Cardiac muscle cell (in vitro differentiated cells and primary cell): ENCODE results near the gene KIRREL3. TPM values are rescaled to one million over a fixed set of nuclear protein-coding genes. Genes with fewer than 3 reads are reported as not detected.
A peak's percentile ranks its signal among the peaks of the same experiment; 100 is the strongest.

ENCODE experiments used
- DNase-seq, 2 donors: peaks; one replicate each; pipeline versions ENCODE4 v3.0.0 to v3.0.0-alpha.2; 2010 to 2017; ENCODE audit warnings: low read depth in 1 of 2, low spot score in 1 of 2
- H3K27ac ChIP-seq: fragments of 200-600 bp; sonication (generic); 2 replicates; pipeline ENCODE4 v1.5.1; 2016
- H3K27me3 ChIP-seq: fragments of 200-600 bp; sonication (generic); 2 replicates; pipeline ENCODE4 v1.6.0; 2016; ENCODE audit warnings: control low read depth
- H3K36me3 ChIP-seq: fragments of 200-600 bp; sonication (generic); 2 replicates; pipeline ENCODE4 v1.5.1; 2016; ENCODE audit warnings: control low read depth
- H3K4me1 ChIP-seq: fragments of 200-600 bp; sonication (generic); 2 replicates; pipeline ENCODE4 v1.8.1; 2017; ENCODE audit warnings: low read depth, mild to moderate bottlenecking, mixed run types
- H3K4me3 ChIP-seq: fragments of 200-600 bp; sonication (generic); 2 replicates; pipeline ENCODE4 v1.5.1; 2016; ENCODE audit warnings: mild to moderate bottlenecking
- H3K9me3 ChIP-seq: fragments of 200-600 bp; sonication (generic); 2 replicates; pipeline ENCODE4 v1.5.1; 2017; ENCODE audit warnings: low read depth, mild to moderate bottlenecking, control low read depth
- polyA plus RNA-seq: library from polyadenylated mRNA; unstranded; fragments of >200 nt; fragmentation: Nextera tagmentation; extraction: Ambion mirVana; gene quantifications from 2 replicates; pipeline ENCODE4 v1.2.1, GENCODE V29; 2016
- total RNA-seq: library from RNA; depleted of rRNA; stranded (reverse); fragments of >200 nt; gene quantifications from 2 replicates; pipeline ENCODE4 v1.2.3, GENCODE V29; 2016
- TF ChIP-seq, protein P1 (sequence below): IDR thresholded peaks from 2 replicates; pipeline ENCODE4 v1.5.1; 2012; ENCODE audit warnings: low read depth, mild to moderate bottlenecking, low read length

The KIRREL3 gene
- total and polyA plus RNA-seq, 2 experiments from 2014 or later, result 0.12 to 0.89 TPM

DNA sequence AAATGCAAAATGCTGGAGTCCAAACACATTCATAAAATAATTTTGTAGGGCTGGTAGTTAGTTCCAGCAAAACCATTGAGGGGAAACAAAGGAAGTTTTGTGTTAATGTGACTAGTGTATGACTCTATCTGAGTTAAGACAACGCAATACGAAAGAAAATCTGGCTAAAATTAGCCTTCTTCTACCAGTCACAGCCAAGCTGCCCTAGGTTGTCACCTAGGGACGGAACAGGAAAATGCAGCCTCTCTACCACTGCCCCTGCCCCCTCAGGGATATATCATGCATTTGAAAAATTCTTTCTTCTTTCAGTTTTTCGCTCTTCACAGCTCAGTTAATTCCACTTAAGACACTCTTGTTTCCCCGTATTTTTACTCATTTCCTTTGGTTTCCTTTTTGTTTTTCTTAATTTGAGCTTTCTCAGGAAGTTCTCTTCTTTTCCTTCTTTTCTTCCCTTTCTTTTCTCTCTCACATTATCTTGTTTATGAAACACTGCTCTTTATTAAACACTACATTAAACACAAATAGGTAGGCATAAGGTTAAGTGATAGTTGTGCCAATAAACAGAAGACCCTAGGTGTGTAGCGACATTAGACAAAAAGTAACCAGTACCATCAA is 30.6 kb downstream of the KIRREL3 start:
- H3K27me3 ChIP-seq, result peaks cover 35% of the 10 kb centered on the region
- H3K4me1 ChIP-seq, result no peaks in the 10 kb centered on the region
- H3K27ac ChIP-seq, result no peak overlapping the region
- DNase-seq, result peak; percentile 40 to 52
- no peaks in the 10 kb centered on the region for H3K36me3 ChIP-seq
- no peaks in the 10 kb centered on the region for H3K9me3 ChIP-seq
- H3K4me3 ChIP-seq, result no peak overlapping the region
- TF ChIP-seq, protein P1, sequence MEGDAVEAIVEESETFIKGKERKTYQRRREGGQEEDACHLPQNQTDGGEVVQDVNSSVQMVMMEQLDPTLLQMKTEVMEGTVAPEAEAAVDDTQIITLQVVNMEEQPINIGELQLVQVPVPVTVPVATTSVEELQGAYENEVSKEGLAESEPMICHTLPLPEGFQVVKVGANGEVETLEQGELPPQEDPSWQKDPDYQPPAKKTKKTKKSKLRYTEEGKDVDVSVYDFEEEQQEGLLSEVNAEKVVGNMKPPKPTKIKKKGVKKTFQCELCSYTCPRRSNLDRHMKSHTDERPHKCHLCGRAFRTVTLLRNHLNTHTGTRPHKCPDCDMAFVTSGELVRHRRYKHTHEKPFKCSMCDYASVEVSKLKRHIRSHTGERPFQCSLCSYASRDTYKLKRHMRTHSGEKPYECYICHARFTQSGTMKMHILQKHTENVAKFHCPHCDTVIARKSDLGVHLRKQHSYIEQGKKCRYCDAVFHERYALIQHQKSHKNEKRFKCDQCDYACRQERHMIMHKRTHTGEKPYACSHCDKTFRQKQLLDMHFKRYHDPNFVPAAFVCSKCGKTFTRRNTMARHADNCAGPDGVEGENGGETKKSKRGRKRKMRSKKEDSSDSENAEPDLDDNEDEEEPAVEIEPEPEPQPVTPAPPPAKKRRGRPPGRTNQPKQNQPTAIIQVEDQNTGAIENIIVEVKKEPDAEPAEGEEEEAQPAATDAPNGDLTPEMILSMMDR, result peak; percentile 56

DNA sequence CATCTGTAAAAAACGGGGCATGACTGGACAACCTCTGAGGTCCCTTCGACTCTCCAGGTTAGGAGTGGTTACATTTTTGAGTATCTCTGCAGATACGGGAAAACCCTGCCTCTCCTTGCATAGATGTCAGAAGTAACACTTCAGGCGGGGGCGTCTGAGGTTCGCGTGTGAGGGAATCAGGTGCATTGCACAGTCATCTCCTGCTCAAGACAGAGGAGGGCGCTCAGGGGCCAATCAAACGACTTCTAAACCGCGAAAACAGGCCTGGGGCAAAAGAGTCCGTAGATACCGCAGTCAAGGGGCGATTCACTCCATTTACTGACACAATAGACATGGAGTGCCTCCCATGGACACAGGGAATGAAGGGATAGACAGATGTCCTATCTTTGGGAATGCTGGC is 31.7 kb downstream of the KIRREL3 start:
- no peak overlapping the region for H3K27ac ChIP-seq
- H3K9me3 ChIP-seq, result no peaks in the 10 kb centered on the region
- H3K4me1 ChIP-seq, result no peaks in the 10 kb centered on the region
- H3K4me3 ChIP-seq, result no peak overlapping the region
- peaks cover 35% of the 10 kb centered on the region for H3K27me3 ChIP-seq
- TF ChIP-seq, protein P1, result no peak
- H3K36me3 ChIP-seq, result no peaks in the 10 kb centered on the region
- DNase-seq, result peak in 1 of 2 donors; percentile 34

DNA sequence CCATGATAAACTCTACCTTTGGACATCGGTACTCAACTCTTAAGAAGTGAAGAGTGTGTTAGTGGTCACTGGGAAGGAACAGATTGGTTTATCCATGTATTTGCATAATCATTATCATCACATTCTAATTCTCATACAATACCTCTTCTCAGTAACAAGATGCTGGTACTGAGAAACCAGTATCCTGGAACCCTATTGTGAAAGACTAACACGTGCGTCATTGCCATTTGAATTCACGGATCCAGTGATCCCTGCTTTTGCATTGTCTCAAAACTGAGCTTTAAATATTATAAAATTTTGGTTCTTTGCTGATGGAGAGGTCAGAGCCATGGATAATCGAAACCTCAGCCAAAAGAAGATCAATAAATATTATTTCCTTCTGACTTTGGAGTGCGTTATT is 35.2 kb downstream of the KIRREL3 start:
- no peaks in the 10 kb centered on the region for H3K36me3 ChIP-seq
- TF ChIP-seq, protein P1, result no peak
- H3K4me3 ChIP-seq, result no peak overlapping the region
- DNase-seq, result no peak
- no peak overlapping the region for H3K27ac ChIP-seq
- H3K4me1 ChIP-seq, result no peaks in the 10 kb centered on the region
- no peaks in the 10 kb centered on the region for H3K9me3 ChIP-seq
- H3K27me3 ChIP-seq, result peaks cover 33% of the 10 kb centered on the region

DNA sequence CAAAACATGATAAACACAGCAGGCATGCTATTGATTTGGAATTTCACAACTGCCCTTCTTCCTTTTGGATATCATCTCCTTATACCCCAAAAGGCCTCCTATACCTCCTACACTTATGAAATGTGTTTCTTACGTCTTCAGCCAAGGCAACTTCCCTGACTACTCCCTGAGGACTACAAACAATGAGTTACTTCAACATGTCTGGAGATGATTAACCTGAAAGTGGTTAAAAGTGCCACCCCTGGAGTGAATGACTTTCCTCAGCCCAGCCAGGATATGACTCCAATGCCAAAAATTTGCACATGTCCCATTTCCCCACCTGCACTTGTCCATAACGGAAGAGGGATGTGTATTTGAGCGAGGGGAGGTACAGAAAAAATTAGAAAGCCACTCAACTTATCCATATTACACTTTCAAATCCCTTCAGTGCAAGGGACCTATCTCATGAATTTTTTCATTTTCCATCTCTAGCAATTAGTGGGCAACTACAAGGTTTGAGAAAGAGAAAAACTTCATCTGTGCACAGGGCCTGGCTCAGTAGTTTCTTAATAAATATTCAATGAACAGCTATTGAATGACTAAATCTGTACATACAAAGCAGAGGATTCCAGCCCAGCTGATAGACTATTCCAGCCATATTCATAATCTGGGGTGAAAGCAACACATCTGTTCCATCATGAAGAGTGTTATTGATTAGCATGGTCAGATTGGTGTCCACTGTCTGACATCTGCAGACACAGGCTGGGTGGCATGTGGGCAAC is 36.8 kb downstream of the KIRREL3 start:
- H3K27ac ChIP-seq, result no peak overlapping the region
- no peak for DNase-seq
- no peaks in the 10 kb centered on the region for H3K4me1 ChIP-seq
- H3K27me3 ChIP-seq, result peaks cover 21% of the 10 kb centered on the region
- H3K36me3 ChIP-seq, result no peaks in the 10 kb centered on the region
- TF ChIP-seq, protein P1, result no peak
- H3K4me3 ChIP-seq, result no peak overlapping the region
- H3K9me3 ChIP-seq, result no peaks in the 10 kb centered on the region

DNA sequence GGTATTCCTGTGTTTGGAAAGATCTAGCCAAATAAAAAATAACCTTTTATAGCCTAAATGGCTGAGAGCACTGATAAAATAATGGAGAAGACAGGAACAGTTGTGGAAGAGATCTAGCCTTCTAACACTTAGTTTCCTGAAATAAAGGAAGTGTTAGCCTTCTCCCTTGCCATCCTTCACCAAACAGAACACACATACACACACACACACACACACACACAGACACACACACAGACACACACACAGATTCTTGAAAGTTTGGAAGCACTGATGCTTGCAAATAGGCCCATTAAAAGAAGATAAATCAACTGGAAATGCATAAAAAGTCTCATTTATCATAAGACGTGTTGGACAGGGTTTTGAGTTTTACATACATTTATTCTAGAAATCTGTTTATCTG is 37.5 kb downstream of the KIRREL3 start:
- H3K4me1 ChIP-seq, result no peaks in the 10 kb centered on the region
- peaks cover 19% of the 10 kb centered on the region for H3K27me3 ChIP-seq
- no peak overlapping the region for H3K4me3 ChIP-seq
- H3K27ac ChIP-seq, result no peak overlapping the region
- H3K36me3 ChIP-seq, result no peaks in the 10 kb centered on the region
- DNase-seq, result no peak
- TF ChIP-seq, protein P1, result no peak
- H3K9me3 ChIP-seq, result no peaks in the 10 kb centered on the region
